CD4-positive, alpha-beta T cell treated with Interleukin-2 at 100 ng/mL for 4 hours (primary cell): ENCODE data around the gene CLASP1.
"Not testable (repeated sequence)": the region's sequence is repeated elsewhere in the genome, so short reads cannot be mapped to it uniquely, and the experiment has no call there.

ENCODE experiments used
- DNase-seq: peaks from one replicate; pipeline ENCODE4 v3.0.0-alpha.2; 2020; ENCODE audit warnings: low spot score

Gene CLASP1

GRCh38 chr2:121346407-121346806 lies 302.9 kb downstream of the CLASP1 start:
- no peak for DNase-seq

GRCh38 chr2:121345887-121346286 lies 303.4 kb downstream of the CLASP1 start:
- no peak for DNase-seq

- no peak for DNase-seq
Observed at GRCh38 chr2:121345101-121345500, 304.2 kb downstream of the CLASP1 start.

GRCh38 chr2:121343828-121344399 lies 305.3 kb downstream of the CLASP1 start:
- not testable (repeated sequence) for DNase-seq

GRCh38 chr2:121343191-121343590 lies 306.1 kb downstream of the CLASP1 start:
- no peak for DNase-seq

GRCh38 chr2:121342751-121343150 lies 306.5 kb downstream of the CLASP1 start:
- DNase-seq, result no peak

- no peak for DNase-seq
Observed at GRCh38 chr2:121340926-121341325, 308.3 kb downstream of the CLASP1 start.

GRCh38 chr2:121338281-121338680 lies 311.0 kb downstream of the CLASP1 start:
- DNase-seq, result no peak

- no peak for DNase-seq
Observed at GRCh38 chr2:121336528-121337294, 312.6 kb downstream of the CLASP1 start.

- no peak for DNase-seq
Observed at GRCh38 chr2:121335294-121336290, 313.7 kb downstream of the CLASP1 start.

- DNase-seq, result no peak
Observed at GRCh38 chr2:121334581-121335293, 314.5 kb downstream of the CLASP1 start.

- DNase-seq, result no peak
Observed at GRCh38 chr2:121333834-121334558, 315.3 kb downstream of the CLASP1 start.

GRCh38 chr2:121333231-121333630 lies 316.0 kb downstream of the CLASP1 start:
- DNase-seq, result no peak

- DNase-seq, result not testable (repeated sequence)
Observed at GRCh38 chr2:121331324-121331723, 317.9 kb downstream of the CLASP1 start.

- no peak for DNase-seq
Observed at GRCh38 chr2:121330921-121331320, 318.3 kb downstream of the CLASP1 start.

- DNase-seq, result no peak
Observed at GRCh38 chr2:121329786-121330185, 319.5 kb downstream of the CLASP1 start.

GRCh38 chr2:121326628-121327027 lies 322.6 kb downstream of the CLASP1 start:
- DNase-seq, result no peak

GRCh38 chr2:121324601-121325000 lies 324.7 kb downstream of the CLASP1 start:
- DNase-seq, result no peak

- no peak for DNase-seq
Observed at GRCh38 chr2:121321476-121321875, 327.8 kb downstream of the CLASP1 start.

GRCh38 chr2:121319941-121320340 lies 329.3 kb downstream of the CLASP1 start:
- DNase-seq, result no peak

GRCh38 chr2:121316986-121317385 lies 332.3 kb downstream of the CLASP1 start:
- no peak for DNase-seq
